Measurements from ENCODE around the gene ALDH7A1.

Gene ALDH7A1

GRCh38 chr5:126516133-126516532 is 78.9 kb downstream of the ALDH7A1 start:
- Histone ChIP-seq H3K9ac (ENCODE audit: low read length) (no peak overlapping the region), H3K36me3 (ENCODE audit: insufficient read depth, low read length) (no peaks in the 10 kb centered on the region), H3F3A (ENCODE audit: insufficient read depth, low read length) (no peaks in the 10 kb centered on the region), H3K4me2 (ENCODE audit: low read length) (no peak overlapping the region), H3K27ac (ENCODE audit: low read depth, low read length, poor library complexity, severe bottlenecking) (no peak overlapping the region), H3K4me3 (ENCODE audit: low read depth, low read length, poor library complexity, severe bottlenecking) (no peak overlapping the region), H2AFZ (ENCODE audit: low read length) (no peak overlapping the region), H3K79me2 (ENCODE audit: insufficient read depth, low read length) (no peaks in the 10 kb centered on the region), H3K9me2 (ENCODE audit: low read depth, low read length) (no peaks in the 10 kb centered on the region), H3K9me3 (ENCODE audit: low read length) (no peaks in the 10 kb centered on the region), H3K27me3 (ENCODE audit: insufficient read depth, low read length) (no peaks in the 10 kb centered on the region), H3K4me1 (ENCODE audit: insufficient read depth, low read length, severe bottlenecking) (no peaks in the 10 kb centered on the region), H4K20me1 (ENCODE audit: insufficient read depth, low read length) (no peaks in the 10 kb centered on the region)
- TF ChIP-seq EZH2 (IDR thresholded peaks at IDR 0.05; ENCODE audit: borderline replicate concordance, low read length) (no peak), CTCF (IDR thresholded peaks at IDR 0.05; ENCODE audit: low read length) (no peak)

- H3K4me3 ChIP-seq (ENCODE audit: low read depth, low read length, poor library complexity, severe bottlenecking) = no peak overlapping the region
Measured at GRCh38 chr5:126515337-126515736, 79.7 kb downstream of the ALDH7A1 start.

GRCh38 chr5:126514558-126515141 is 80.4 kb downstream of the ALDH7A1 start:
- H3K4me2 ChIP-seq (ENCODE audit: low read length) = no peak overlapping the region
- H3K4me3 ChIP-seq (ENCODE audit: low read depth, low read length, poor library complexity, severe bottlenecking) = no peak overlapping the region

More at GRCh38 chr5:126515337-126515736, 79.7 kb downstream of the ALDH7A1 start:
- Histone ChIP-seq H3K9me3 (ENCODE audit: low read length) (no peaks in the 10 kb centered on the region), H3K9me2 (ENCODE audit: low read depth, low read length) (no peaks in the 10 kb centered on the region), H3K4me2 (ENCODE audit: low read length) (no peak overlapping the region), H3K27me3 (ENCODE audit: insufficient read depth, low read length) (no peaks in the 10 kb centered on the region), H4K20me1 (ENCODE audit: insufficient read depth, low read length) (no peaks in the 10 kb centered on the region), H3F3A (ENCODE audit: insufficient read depth, low read length) (no peaks in the 10 kb centered on the region), H3K27ac (ENCODE audit: low read depth, low read length, poor library complexity, severe bottlenecking) (no peak overlapping the region), H3K79me2 (ENCODE audit: insufficient read depth, low read length) (no peaks in the 10 kb centered on the region), H3K36me3 (ENCODE audit: insufficient read depth, low read length) (no peaks in the 10 kb centered on the region), H2AFZ (ENCODE audit: low read length) (no peak overlapping the region), H3K9ac (ENCODE audit: low read length) (no peak overlapping the region), H3K4me1 (ENCODE audit: insufficient read depth, low read length, severe bottlenecking) (no peaks in the 10 kb centered on the region)
- TF ChIP-seq EZH2 (IDR thresholded peaks at IDR 0.05; ENCODE audit: borderline replicate concordance, low read length) = no peak
- TF ChIP-seq CTCF (IDR thresholded peaks at IDR 0.05; ENCODE audit: low read length) = no peak

More at GRCh38 chr5:126514558-126515141, 80.4 kb downstream of the ALDH7A1 start:
- no peaks in the 10 kb centered on the region for H3K27me3 ChIP-seq (ENCODE audit: insufficient read depth, low read length)
- H3K27ac ChIP-seq (ENCODE audit: low read depth, low read length, poor library complexity, severe bottlenecking) = no peak overlapping the region
- H2AFZ ChIP-seq (ENCODE audit: low read length) = no peak overlapping the region
- TF ChIP-seq CTCF (IDR thresholded peaks at IDR 0.05; ENCODE audit: low read length) (no peak), EZH2 (IDR thresholded peaks at IDR 0.05; ENCODE audit: borderline replicate concordance, low read length) (no peak)
- H3K79me2 ChIP-seq (ENCODE audit: insufficient read depth, low read length) = no peaks in the 10 kb centered on the region
- H4K20me1 ChIP-seq (ENCODE audit: insufficient read depth, low read length) = no peaks in the 10 kb centered on the region
- H3K36me3 ChIP-seq (ENCODE audit: insufficient read depth, low read length) = no peaks in the 10 kb centered on the region
- no peak overlapping the region for H3K9ac ChIP-seq (ENCODE audit: low read length)
- H3K4me1 ChIP-seq (ENCODE audit: insufficient read depth, low read length, severe bottlenecking) = no peaks in the 10 kb centered on the region
- no peaks in the 10 kb centered on the region for H3F3A ChIP-seq (ENCODE audit: insufficient read depth, low read length)
- H3K9me3 ChIP-seq (ENCODE audit: low read length) = no peaks in the 10 kb centered on the region
- no peaks in the 10 kb centered on the region for H3K9me2 ChIP-seq (ENCODE audit: low read depth, low read length)

Data from OCI-LY1 (cell line).